ENCODE results near the gene HOXD12.

DNA sequence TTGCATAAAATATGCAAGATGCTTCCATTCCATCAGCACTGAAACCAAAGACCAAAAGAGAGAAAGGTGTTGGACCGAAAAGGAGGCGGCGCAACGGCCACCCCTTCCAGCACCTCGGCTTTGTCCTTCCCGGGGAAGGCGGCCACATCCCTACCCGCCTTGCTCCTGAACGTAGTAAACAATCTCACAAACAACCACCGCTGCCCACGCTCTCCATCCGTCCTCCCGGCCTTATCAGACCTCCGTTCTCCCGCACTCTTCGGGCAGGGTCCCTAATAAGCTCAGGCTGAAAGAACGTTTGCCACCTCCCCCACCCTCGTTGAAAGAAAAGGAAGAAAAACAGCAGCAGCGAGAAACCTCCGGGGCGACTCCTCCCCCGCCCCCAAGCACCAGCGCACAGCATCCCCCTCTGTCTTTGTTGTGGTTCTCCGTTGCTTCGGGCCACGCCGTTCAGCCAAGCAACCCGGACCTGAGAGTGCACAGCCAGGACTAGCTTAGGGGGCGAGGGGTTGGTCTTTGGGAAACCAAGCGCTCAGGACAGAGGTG is 20.2 kb upstream of the HOXD12 start:
- TF ChIP-seq, protein P1, sequence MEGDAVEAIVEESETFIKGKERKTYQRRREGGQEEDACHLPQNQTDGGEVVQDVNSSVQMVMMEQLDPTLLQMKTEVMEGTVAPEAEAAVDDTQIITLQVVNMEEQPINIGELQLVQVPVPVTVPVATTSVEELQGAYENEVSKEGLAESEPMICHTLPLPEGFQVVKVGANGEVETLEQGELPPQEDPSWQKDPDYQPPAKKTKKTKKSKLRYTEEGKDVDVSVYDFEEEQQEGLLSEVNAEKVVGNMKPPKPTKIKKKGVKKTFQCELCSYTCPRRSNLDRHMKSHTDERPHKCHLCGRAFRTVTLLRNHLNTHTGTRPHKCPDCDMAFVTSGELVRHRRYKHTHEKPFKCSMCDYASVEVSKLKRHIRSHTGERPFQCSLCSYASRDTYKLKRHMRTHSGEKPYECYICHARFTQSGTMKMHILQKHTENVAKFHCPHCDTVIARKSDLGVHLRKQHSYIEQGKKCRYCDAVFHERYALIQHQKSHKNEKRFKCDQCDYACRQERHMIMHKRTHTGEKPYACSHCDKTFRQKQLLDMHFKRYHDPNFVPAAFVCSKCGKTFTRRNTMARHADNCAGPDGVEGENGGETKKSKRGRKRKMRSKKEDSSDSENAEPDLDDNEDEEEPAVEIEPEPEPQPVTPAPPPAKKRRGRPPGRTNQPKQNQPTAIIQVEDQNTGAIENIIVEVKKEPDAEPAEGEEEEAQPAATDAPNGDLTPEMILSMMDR (IDR thresholded peaks at IDR 0.05), result no peak
- TF ChIP-seq POLR2AphosphoS5 (IDR thresholded peaks at IDR 0.05; ENCODE audit: low read depth, low read length), result no peak
- no peak for TF ChIP-seq JUND (IDR thresholded peaks at IDR 0.05)

Data from SK-N-SH (cell line).